ENCODE measurements around the gene GPR149. TPM values are rescaled to one million over a fixed set of nuclear protein-coding genes. Genes with fewer than 3 reads are reported as not detected.

Gene GPR149
- total RNA-seq, 1 donor from 2014 or later: not detected

- intact Hi-C loops (cut with micrococcal nuclease): no loop called here
These were observed 80.8 kb downstream of the GPR149 start for GRCh38 chr3:154349223-154349622.

GRCh38 chr3:154345422-154346122 lies 84.4 kb downstream of the GPR149 start:
- intact Hi-C loops (cut with micrococcal nuclease): no loop called here

- intact Hi-C loops (cut with micrococcal nuclease): no loop called here
These were observed 91.4 kb downstream of the GPR149 start for GRCh38 chr3:154338570-154338969.

- intact Hi-C loops (cut with micrococcal nuclease): no loop called here
These were observed 92.0 kb downstream of the GPR149 start for GRCh38 chr3:154338008-154338407.

GRCh38 chr3:154334973-154335420 lies 95.0 kb downstream of the GPR149 start:
- intact Hi-C loops (cut with micrococcal nuclease): loop anchor here (1.0 kb wide), 2 partner anchors 988 to 1367 kb away; no protein-coding TSS in a partner anchor

- intact Hi-C loops (cut with micrococcal nuclease): no loop called here
These were observed 102.1 kb downstream of the GPR149 start for GRCh38 chr3:154327871-154328270.

GRCh38 chr3:154324919-154325318 lies 105.1 kb downstream of the GPR149 start:
- intact Hi-C loops (cut with micrococcal nuclease): loop anchor here (1.0 to 5.0 kb wide), 8 partner anchors 9 to 1547 kb away; partner anchors contain the start of genes ARHGEF26, GMPS and SLC33A1

GRCh38 chr3:154323891-154324738 lies 105.9 kb downstream of the GPR149 start, which contains the start of gene DHX36:
DHX36 (minus strand) TSS chr3:154324487; CDS start chr3:154324416, 71 bp downstream.
- intact Hi-C loops (cut with micrococcal nuclease): loop anchor here (1.0 to 5.0 kb wide), 8 partner anchors 47 to 1548 kb away; partner anchors contain the start of genes ARHGEF26, GMPS and SLC33A1

- intact Hi-C loops (cut with micrococcal nuclease): loop anchor here (1.0 kb wide), 1 partner anchor 8 kb away; no protein-coding TSS in a partner anchor
These were observed 112.8 kb downstream of the GPR149 start for GRCh38 chr3:154316974-154317767.

- intact Hi-C loops (cut with micrococcal nuclease): no loop called here
These were observed 115.8 kb downstream of the GPR149 start for GRCh38 chr3:154314152-154314551.

GRCh38 chr3:154310840-154311239 lies 119.2 kb downstream of the GPR149 start:
- intact Hi-C loops (cut with micrococcal nuclease): no loop called here

GRCh38 chr3:154307363-154307762 lies 122.6 kb downstream of the GPR149 start:
- intact Hi-C loops (cut with micrococcal nuclease): no loop called here

GRCh38 chr3:154304936-154305335 lies 125.1 kb downstream of the GPR149 start:
- intact Hi-C loops (cut with micrococcal nuclease): no loop called here

GRCh38 chr3:154304116-154304786 lies 125.7 kb downstream of the GPR149 start:
- intact Hi-C loops (cut with micrococcal nuclease): no loop called here

- intact Hi-C loops (cut with micrococcal nuclease): no loop called here
These were observed 128.4 kb downstream of the GPR149 start for GRCh38 chr3:154301561-154301960.

- intact Hi-C loops (cut with micrococcal nuclease): no loop called here
These were observed 136.0 kb downstream of the GPR149 start for GRCh38 chr3:154294016-154294415.

- intact Hi-C loops (cut with micrococcal nuclease): no loop called here
These were observed 139.8 kb downstream of the GPR149 start for GRCh38 chr3:154290187-154290586.
